ENCODE measurements around the gene MXRA8. TPM values are rescaled to one million over a fixed set of nuclear protein-coding genes. Genes with fewer than 3 reads are reported as not detected.

The MXRA8 gene
- total RNA-seq, 1 donor from 2014 or later: 20.2 TPM

DNA sequence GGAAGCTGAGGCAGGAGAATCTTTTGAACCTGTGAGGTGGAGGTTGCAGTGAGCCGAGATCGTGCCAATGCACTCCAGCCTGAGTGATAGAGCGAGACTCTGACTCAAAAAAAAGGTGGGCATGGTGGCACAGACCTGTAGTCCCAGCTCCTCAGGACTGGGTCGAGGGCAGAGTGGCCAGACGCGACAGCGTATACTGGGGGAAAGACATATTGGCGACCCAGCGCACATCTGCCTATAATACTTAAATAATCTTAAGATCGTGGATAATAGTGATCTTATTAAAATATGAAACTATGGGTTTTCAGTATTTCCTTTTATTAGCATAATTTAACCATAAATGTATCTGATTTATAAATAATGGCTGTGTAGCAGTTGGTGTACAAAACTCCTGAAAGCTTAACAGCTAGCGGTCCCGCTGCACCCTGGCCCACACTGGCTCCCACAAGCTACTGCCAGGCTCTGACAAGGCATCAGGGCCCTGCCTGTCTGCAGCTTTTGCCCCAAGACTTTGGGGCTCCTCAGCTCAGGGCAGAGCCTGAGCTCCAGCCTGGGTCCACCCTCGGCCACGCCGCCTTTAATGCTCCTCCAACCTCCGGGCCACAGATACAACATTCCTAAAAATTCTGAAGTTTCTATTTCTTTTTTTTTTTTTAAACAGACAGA lies 19.3 kb upstream of the MXRA8 start:
- intact Hi-C loops (cut with micrococcal nuclease): no loop called here

DNA sequence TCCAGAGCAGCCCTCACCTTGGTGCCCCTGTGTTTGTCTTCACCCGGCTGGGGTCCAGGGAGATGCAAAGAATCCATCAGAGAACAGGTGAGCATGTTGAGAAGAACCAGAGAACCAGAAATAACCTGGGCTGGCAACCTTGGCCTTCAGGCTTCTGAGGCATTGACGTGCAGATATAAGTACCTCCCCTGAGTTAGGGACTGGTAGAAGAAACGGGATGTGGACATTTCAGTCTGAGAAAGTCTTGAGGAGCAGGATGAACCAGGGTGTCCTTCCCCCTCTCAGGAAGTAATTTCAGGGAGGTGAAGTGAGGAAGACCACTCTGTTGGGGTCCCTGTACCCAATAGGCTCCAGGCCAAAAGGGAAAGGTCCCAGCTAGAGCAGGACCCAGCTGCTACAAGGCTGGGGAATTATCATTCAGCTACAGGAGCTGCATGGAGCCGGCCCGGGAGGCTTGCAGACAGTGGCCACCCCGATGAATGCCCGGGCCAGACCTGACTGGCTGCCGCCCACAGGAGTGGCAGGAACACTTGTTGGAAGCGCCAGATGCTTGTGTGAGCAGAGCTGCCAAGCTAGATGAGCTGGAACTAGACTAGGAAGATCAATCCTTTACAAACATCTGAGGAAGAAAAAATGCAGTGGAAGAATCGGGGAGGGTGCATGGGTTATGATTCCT lies 18.3 kb upstream of the MXRA8 start:
- Histone ChIP-seq H3K27ac (replicated peaks) (no peak overlapping the region), H3K36me3 (peaks cover 11% of the 10 kb centered on the region), H3K4me3 (no peak overlapping the region), H3K4me1 (peaks cover 46% of the 10 kb centered on the region), H3K27me3 (ENCODE audit: low read depth) (no peaks in the 10 kb centered on the region), H3K9me3 (replicated peaks) (no peaks in the 10 kb centered on the region)
- no peak for DNase-seq
- TF ChIP-seq, protein P1, sequence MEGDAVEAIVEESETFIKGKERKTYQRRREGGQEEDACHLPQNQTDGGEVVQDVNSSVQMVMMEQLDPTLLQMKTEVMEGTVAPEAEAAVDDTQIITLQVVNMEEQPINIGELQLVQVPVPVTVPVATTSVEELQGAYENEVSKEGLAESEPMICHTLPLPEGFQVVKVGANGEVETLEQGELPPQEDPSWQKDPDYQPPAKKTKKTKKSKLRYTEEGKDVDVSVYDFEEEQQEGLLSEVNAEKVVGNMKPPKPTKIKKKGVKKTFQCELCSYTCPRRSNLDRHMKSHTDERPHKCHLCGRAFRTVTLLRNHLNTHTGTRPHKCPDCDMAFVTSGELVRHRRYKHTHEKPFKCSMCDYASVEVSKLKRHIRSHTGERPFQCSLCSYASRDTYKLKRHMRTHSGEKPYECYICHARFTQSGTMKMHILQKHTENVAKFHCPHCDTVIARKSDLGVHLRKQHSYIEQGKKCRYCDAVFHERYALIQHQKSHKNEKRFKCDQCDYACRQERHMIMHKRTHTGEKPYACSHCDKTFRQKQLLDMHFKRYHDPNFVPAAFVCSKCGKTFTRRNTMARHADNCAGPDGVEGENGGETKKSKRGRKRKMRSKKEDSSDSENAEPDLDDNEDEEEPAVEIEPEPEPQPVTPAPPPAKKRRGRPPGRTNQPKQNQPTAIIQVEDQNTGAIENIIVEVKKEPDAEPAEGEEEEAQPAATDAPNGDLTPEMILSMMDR (IDR thresholded peaks at IDR 0.05; ENCODE audit: borderline replicate concordance): no peak
- intact Hi-C loops (cut with micrococcal nuclease): no loop called here

More for the DNA sequence above, 19.3 kb upstream of the MXRA8 start:
- DNase-seq: no peak
- TF ChIP-seq, protein P1 (IDR thresholded peaks at IDR 0.05; ENCODE audit: borderline replicate concordance): no peak
- Histone ChIP-seq H3K36me3 (peaks cover 11% of the 10 kb centered on the region), H3K4me3 (no peak overlapping the region), H3K9me3 (replicated peaks) (no peaks in the 10 kb centered on the region), H3K4me1 (peaks cover 41% of the 10 kb centered on the region), H3K27me3 (ENCODE audit: low read depth) (no peaks in the 10 kb centered on the region), H3K27ac (replicated peaks) (no peak overlapping the region)

DNA sequence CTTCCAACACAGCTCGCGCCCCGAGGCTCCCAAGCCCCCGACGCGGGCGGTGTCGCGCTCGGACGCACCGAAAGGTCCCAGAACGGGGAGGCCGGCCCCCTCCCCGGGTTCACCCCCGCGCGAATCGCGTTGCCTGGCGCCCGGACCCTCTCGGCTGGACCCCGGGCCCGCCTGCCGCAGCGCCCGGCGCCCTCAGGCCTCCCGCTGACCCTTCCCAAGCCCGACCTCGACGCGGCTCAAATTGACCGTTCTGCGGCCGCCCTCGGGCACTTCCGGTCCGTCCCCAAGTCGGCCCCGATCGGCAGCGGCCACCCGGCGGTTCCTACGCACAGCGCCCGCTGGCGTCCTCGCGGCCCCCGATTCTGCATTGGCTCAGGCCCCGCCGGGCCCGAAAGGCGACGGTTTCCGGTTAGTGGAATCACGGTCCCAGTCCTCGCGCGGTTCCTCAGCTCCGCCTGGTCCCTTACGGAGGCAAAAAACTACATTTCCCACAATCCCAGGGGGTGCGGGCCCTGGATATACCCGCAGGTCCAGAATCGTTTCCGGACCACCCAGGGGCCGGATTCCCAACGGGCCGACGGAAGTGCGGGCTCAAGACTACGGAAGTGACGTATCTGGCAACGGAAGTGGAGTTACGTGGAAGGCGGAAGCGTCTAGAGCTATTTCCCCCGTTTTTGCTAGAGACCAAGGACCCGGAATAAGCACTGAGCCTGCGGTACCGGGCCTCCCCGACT lies 16.7 kb upstream of the MXRA8 start, which contains the start of gene AURKAIP1:
Gene AURKAIP1 (minus strand): TSS at position 279 of the 734 bp plus-strand sequence. CDS start 451 bp downstream, outside the sequence.
- peak; percentile 97 for DNase-seq
- H3K36me3 ChIP-seq: peaks cover 11% of the 10 kb centered on the region
- H3K4me1 ChIP-seq: peaks cover 47% of the 10 kb centered on the region
- H3K27me3 ChIP-seq (ENCODE audit: low read depth): no peaks in the 10 kb centered on the region
- no peaks in the 10 kb centered on the region for H3K9me3 ChIP-seq (replicated peaks)
- H3K27ac ChIP-seq (replicated peaks): peak within 1 kb of the TSS; percentile 99
- intact Hi-C loops (cut with micrococcal nuclease): no loop called here
- H3K4me3 ChIP-seq: peak within 1 kb of the TSS; percentile 100
- TF ChIP-seq, protein P1 (IDR thresholded peaks at IDR 0.05; ENCODE audit: borderline replicate concordance): peak; percentile 55

DNA sequence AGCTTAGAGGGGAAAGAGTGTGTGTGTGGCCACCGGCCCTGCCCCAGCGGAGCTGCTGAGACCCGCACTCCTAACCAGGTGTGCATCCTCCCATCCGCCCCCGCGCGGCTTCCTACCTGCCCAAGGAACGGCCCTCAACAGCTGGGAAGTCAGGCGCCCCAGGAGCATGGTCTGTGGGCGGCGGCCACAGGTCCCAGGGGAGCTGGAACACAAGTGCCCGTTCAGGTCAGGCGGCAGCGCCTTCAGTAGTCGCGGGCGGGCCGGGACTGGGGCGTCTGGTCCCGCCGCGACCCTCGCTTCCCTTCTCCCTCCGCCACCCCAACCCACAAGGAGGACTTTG lies 16.2 kb upstream of the MXRA8 start:
- intact Hi-C loops (cut with micrococcal nuclease): no loop called here
- DNase-seq: no peak
- TF ChIP-seq, protein P1 (IDR thresholded peaks at IDR 0.05; ENCODE audit: borderline replicate concordance): no peak
- no peaks in the 10 kb centered on the region for H3K27me3 ChIP-seq (ENCODE audit: low read depth)
- peaks cover 47% of the 10 kb centered on the region for H3K4me1 ChIP-seq
- H3K27ac ChIP-seq (replicated peaks): peak overlapping the region; percentile 99
- H3K9me3 ChIP-seq (replicated peaks): no peaks in the 10 kb centered on the region
- H3K36me3 ChIP-seq: peaks cover 11% of the 10 kb centered on the region
- H3K4me3 ChIP-seq: peak overlapping the region; percentile 100

DNA sequence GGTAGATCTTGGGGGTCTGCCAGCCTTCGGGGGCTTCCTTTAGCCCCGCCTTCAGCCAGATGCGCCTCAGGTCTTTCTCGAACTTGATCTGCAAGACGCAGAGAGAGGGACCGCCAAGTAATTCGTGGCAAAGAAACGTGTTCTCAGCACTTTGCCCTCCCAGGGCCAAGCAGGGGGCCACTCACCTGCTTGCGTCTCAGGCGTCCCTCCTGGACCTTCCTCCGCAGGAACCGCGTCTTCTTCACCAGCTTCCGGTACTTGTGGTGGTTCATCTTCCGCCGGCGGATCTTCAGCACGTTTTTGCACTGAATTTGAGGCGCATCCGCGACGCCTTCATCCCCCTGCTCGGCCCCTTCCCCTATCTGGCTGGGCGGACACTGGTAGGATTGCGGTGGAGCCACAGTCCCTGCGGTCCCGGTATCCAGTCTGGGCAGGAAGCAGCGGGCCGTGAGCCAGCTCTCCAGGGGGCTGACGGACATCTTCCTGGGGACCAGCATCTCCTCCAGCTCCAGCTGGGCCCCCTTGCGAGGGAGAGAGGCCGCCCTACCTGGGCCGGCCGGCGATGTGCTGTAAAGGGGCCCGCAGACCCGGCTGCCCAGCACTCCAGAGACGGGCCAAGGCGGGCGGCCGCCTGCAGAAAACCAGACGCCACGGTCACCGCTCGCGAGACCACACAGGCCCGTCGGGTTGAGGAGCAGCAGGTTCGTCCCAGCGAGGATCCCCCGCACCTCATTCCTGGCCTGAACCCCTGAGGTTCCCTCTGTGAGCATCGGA lies 15.6 kb upstream of the MXRA8 start:
- peak overlapping the region; percentile 99 for H3K27ac ChIP-seq (replicated peaks)
- TF ChIP-seq, protein P1 (IDR thresholded peaks at IDR 0.05; ENCODE audit: borderline replicate concordance): no peak

More for the DNA sequence above, 15.6 kb upstream of the MXRA8 start:
- Histone ChIP-seq H3K4me1 (peaks cover 47% of the 10 kb centered on the region), H3K4me3 (peak overlapping the region; percentile 100), H3K27me3 (ENCODE audit: low read depth) (no peaks in the 10 kb centered on the region), H3K9me3 (replicated peaks) (no peaks in the 10 kb centered on the region), H3K36me3 (peaks cover 11% of the 10 kb centered on the region)
- DNase-seq: no peak
- intact Hi-C loops (cut with micrococcal nuclease): no loop called here
